SH-SY5Y (cell line): ENCODE data around the gene MAPK9.

Source experiments
- GATA2 ChIP-seq: IDR thresholded peaks from 2 replicates; pipeline ENCODE4 v1.6.1; 2011; ENCODE audit warnings: mild to moderate bottlenecking, low read depth, low read length
- GATA3 ChIP-seq: IDR thresholded peaks from 2 replicates; pipeline ENCODE4 v1.6.1; 2011; ENCODE audit warnings: low read depth, mild to moderate bottlenecking, low read length, moderate library complexity

MAPK9 gene

DNA sequence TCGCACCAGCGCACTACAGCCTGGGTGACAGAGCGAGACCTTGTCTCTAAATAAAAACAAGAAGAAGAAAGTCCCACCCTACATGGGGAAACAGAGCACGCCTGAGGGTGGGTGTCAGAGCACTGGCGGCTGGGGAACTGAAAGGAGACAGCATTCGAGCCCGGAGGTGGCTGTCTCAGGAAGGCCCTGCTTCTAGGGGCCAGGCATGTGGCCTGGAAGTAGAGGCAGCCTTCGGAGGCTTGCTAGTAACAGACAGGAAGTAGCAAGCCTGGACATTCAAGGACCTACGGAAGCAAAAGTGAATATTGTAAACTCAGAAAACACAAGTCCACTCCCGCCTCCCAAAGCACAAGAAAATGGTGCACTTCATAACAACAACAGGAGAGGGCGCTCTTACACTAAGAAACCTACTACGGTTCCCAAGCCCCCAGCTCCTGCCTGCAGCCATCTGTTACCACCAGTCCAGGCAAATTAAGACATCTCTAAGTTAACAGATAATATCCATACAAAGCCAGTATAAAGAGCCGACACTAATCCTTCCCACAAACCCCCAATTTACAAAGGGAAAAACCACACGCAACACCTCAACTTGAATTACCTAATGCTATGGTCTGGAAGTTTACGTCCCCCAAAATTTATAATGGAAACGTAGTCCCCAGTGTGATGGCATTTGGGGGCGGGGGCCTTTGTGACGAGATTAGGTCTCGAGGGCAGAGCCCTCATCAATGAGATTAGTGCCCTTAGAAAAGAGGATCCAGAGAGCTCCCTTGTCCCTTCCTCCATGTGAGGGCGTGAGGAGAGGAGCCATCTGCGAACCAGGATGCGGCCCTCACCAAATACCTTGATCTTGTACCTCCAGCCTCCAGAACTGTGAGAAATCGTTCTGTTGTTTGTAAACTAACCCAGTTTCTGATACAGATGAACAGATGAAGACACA lies 90.6 kb downstream of the MAPK9 start:
- no peak for TF ChIP-seq GATA2
- TF ChIP-seq GATA3: no peak

GRCh38 chr5:180199390-180199789 lies 92.5 kb downstream of the MAPK9 start:
- no peak for TF ChIP-seq GATA3
- no peak for TF ChIP-seq GATA2

DNA sequence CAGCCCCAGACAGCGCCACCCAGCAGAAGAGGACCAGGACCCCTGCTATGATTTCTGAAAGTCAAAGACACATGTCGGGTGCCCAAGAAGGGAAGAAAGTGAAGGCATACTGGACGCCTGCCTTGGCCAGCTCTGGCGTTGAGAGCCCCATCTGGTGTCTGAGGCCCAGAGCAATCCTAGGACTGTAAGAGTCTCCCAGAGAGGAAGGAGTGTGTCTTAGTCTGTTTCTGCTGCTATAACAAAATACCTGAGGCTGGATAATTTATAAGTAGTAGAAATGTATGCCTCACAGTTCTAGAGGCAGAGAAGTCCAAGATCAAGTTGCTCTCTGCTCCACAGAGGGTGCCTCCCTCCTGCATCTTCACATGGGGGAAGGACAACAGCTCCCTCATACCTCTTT lies 93.7 kb downstream of the MAPK9 start:
- no peak for TF ChIP-seq GATA2

GRCh38 chr5:180197016-180197702 lies 94.7 kb downstream of the MAPK9 start:
- TF ChIP-seq GATA2 (no peak), GATA3 (no peak)

GRCh38 chr5:180194410-180195345 lies 97.2 kb downstream of the MAPK9 start:
- TF ChIP-seq GATA2 (no peak), GATA3 (no peak)

- TF ChIP-seq GATA3 (no peak), GATA2 (no peak)
Observed at GRCh38 chr5:180193749-180194375, 98.0 kb downstream of the MAPK9 start.

- TF ChIP-seq GATA3: no peak
- TF ChIP-seq GATA2: no peak
Observed at GRCh38 chr5:180191716-180192115, 100.2 kb downstream of the MAPK9 start.

DNA sequence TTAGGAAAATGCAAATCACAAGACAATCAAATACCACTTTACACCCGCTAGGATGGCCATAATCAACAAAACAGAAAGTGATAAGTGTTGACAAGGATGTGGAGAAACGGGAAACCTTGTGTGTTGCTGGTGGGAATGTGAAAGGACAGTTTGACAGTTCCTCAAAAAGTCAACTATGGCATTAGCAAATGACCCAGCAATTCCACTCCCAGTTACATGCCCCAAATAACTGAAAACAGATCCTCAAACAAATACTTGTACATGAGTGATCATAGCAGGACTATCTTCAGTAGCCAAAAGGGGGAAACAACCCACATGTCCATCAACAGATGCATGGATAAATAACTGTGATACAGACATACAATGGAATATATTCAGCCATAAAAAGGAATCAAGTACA lies 104.1 kb downstream of the MAPK9 start:
- no peak for TF ChIP-seq GATA2
- TF ChIP-seq GATA3: no peak
